SK-N-SH (cell line): Measurements from ENCODE around the gene NLRP1. TPM values are rescaled to one million over a fixed set of nuclear protein-coding genes. Genes with fewer than 3 reads are reported as not detected.

Experiments
- CTCF ChIA-PET: fragments of 300-600, 350-600 bp; formaldehyde crosslinking; extraction: SDS; loops from one replicate; lab custom pipeline; 2021; lab: Yijun Ruan, JAX
- POLR2A ChIA-PET: fragments of 350-600 bp; sonication (Branson Sonifier 250); formaldehyde crosslinking; extraction: SDS; loops from one replicate; lab custom pipeline; 2020; ENCODE audit warnings: antibody characterized with exemption, inconsistent platforms; lab: Yijun Ruan, JAX
- DNase-seq: peaks from one replicate; pipeline ENCODE4 v3.0.0; 2012
- H2AFZ ChIP-seq: fragments of 200-600 bp; sonication (generic); 2 replicates; pipeline ENCODE4 v1.8.1; 2016; ENCODE audit warnings: antibody characterized with exemption, mild to moderate bottlenecking, low read depth
- H3F3A ChIP-seq: fragments of 200-600 bp; sonication (generic); replicated peaks from 2 replicates; pipeline ENCODE3; 2016; ENCODE audit warnings: antibody characterized with exemption, mild to moderate bottlenecking; ENCODE audit not compliant: insufficient read depth
- H3K27ac ChIP-seq, 2 experiments: fragments of 200-500 bp in 1 of 2; fragments of 200-600 bp in 1 of 2; sonication (Bioruptor generic) in 1 of 2; sonication (generic), shearing (Covaris generic) in 1 of 2; 2 replicates each; pipeline versions ENCODE4 v1.5.1 to v1.6.1; 2014 to 2016; ENCODE audit warnings: low read depth in 2 of 2, inconsistent platforms in 1 of 2, low read length in 1 of 2, mild to moderate bottlenecking in 1 of 2, mixed read lengths in 1 of 2
- H3K27me3 ChIP-seq: fragments of 200-600 bp; sonication (generic), shearing (Covaris generic); 2 replicates; pipeline ENCODE4 v1.6.1; 2016; ENCODE audit warnings: mixed run types; ENCODE audit not compliant: insufficient read depth
- H3K36me3 ChIP-seq, 2 experiments: fragments of 200-500 bp in 1 of 2; fragments of 200-600 bp in 1 of 2; sonication (Bioruptor generic) in 1 of 2; sonication (generic) in 1 of 2; replicated peaks in 1 of 2; 2 replicates each; pipeline versions ENCODE3 to v1.5.1; 2014 to 2016; ENCODE audit warnings: low read length in 1 of 2, mild to moderate bottlenecking in 1 of 2; ENCODE audit not compliant: insufficient read depth in 2 of 2, control insufficient read depth in 1 of 2
- H3K4me1 ChIP-seq, 2 experiments: fragments of 200-500 bp in 1 of 2; fragments of 200-600 bp in 1 of 2; sonication (Bioruptor generic) in 1 of 2; sonication (generic), shearing (Covaris generic) in 1 of 2; 2 replicates each; pipeline versions ENCODE4 v1.5.1 to v1.6.1; 2014 to 2016; ENCODE audit warnings: low read depth in 1 of 2, low read length in 1 of 2, mixed run types in 1 of 2; ENCODE audit not compliant: insufficient read depth in 2 of 2, control insufficient read depth in 1 of 2
- H3K4me2 ChIP-seq: fragments of 200-600 bp; sonication (generic), shearing (Covaris generic); 2 replicates; pipeline ENCODE4 v1.6.1; 2017; ENCODE audit warnings: mixed run types
- H3K4me3 ChIP-seq, 2 experiments: fragments of 200-500 bp in 1 of 2; fragments of 200-600 bp in 1 of 2; sonication (Bioruptor generic) in 1 of 2; sonication (generic), shearing (Covaris generic) in 1 of 2; 2 replicates each; pipeline versions ENCODE4 v1.5.1 to v1.8.1; 2014 to 2016; ENCODE audit warnings: low read depth in 2 of 2, inconsistent platforms in 1 of 2, low read length in 1 of 2, mild to moderate bottlenecking in 1 of 2, mixed read lengths in 1 of 2, moderate library complexity in 1 of 2
- H3K79me2 ChIP-seq: fragments of 200-600 bp; sonication (generic); 2 replicates; pipeline ENCODE4 v1.8.1; 2017; ENCODE audit warnings: mild to moderate bottlenecking; ENCODE audit not compliant: insufficient read depth
- H3K9ac ChIP-seq: fragments of 200-600 bp; sonication (generic); 2 replicates; pipeline ENCODE4 v1.6.1; 2017; ENCODE audit warnings: mixed run types
- H3K9me2 ChIP-seq: fragments of 200-600 bp; sonication (generic); 2 replicates; pipeline ENCODE4 v1.6.1; 2017; ENCODE audit warnings: mixed run types
- H3K9me3 ChIP-seq: fragments of 200-600 bp; sonication (generic); 2 replicates; pipeline ENCODE4 v1.6.1; 2017; ENCODE audit warnings: mixed run types, mild to moderate bottlenecking, moderate library complexity
- H4K20me1 ChIP-seq: fragments of 200-600 bp; sonication (generic); 2 replicates; pipeline ENCODE4 v1.6.1; 2017; ENCODE audit warnings: mild to moderate bottlenecking, mixed run types; ENCODE audit not compliant: insufficient read depth
- CHD2 ChIP-seq: fragments of 150-350 bp; IDR thresholded peaks from 2 replicates; pipeline ENCODE4 v1.6.1; 2018; ENCODE audit warnings: low read length; ENCODE audit not compliant: partially characterized antibody
- CTCF ChIP-seq: fragments of 200-600 bp; sonication (generic); IDR thresholded peaks from 2 replicates; pipeline ENCODE4 v1.6.1; 2017; ENCODE audit warnings: antibody characterized with exemption, mild to moderate bottlenecking, moderate library complexity
- FOSL2 ChIP-seq: IDR thresholded peaks from 2 replicates; pipeline ENCODE4 v1.4.0; 2012; ENCODE audit warnings: low read depth, mild to moderate bottlenecking, moderate library complexity, borderline replicate concordance
- FOXM1 ChIP-seq: IDR thresholded peaks from 2 replicates; pipeline ENCODE4 v1.4.0; 2012; ENCODE audit warnings: low read depth, mild to moderate bottlenecking
- GABPA ChIP-seq: IDR thresholded peaks from 2 replicates; pipeline ENCODE4 v1.4.0; 2012; ENCODE audit warnings: low read depth, mild to moderate bottlenecking
- GATA2 ChIP-seq: sonication (generic); formaldehyde crosslinking; IDR thresholded peaks from 2 replicates; pipeline ENCODE4 v1.5.0; 2020; ENCODE audit warnings: mild to moderate bottlenecking, missing genetic modification reagents
- MAX ChIP-seq: IDR thresholded peaks from 2 replicates; pipeline ENCODE4 v1.4.0; 2012; ENCODE audit warnings: low read depth
- NFIC ChIP-seq: IDR thresholded peaks from 2 replicates; pipeline ENCODE4 v1.4.0; 2012; ENCODE audit warnings: borderline replicate concordance
- NRF1 ChIP-seq: IDR thresholded peaks from 2 replicates; pipeline ENCODE4 v1.6.1; 2012; ENCODE audit warnings: low read depth, mild to moderate bottlenecking, low read length
- POLR2AphosphoS5 ChIP-seq: IDR thresholded peaks from 2 replicates; pipeline ENCODE4 v1.6.1; 2012; ENCODE audit warnings: low read depth, low read length
- RAD21 ChIP-seq: IDR thresholded peaks from 2 replicates; pipeline ENCODE4 v1.6.1; 2012; ENCODE audit warnings: mild to moderate bottlenecking, low read length
- RCOR1 ChIP-seq: fragments of 150-350 bp; IDR thresholded peaks from 2 replicates; pipeline ENCODE4 v1.6.1; 2017; ENCODE audit warnings: antibody characterized with exemption, low read length
- REST ChIP-seq: IDR thresholded peaks from 2 replicates; pipeline ENCODE4 v1.6.1; 2012; ENCODE audit warnings: mild to moderate bottlenecking, low read depth, low read length, moderate library complexity
- RFX5 ChIP-seq: IDR thresholded peaks from 2 replicates; pipeline ENCODE4 v1.6.1; 2012; ENCODE audit warnings: mild to moderate bottlenecking, improper control_type of control experiment, low read length
- RXRA ChIP-seq: IDR thresholded peaks from 2 replicates; pipeline ENCODE4 v1.4.0; 2012; ENCODE audit warnings: low read depth, mild to moderate bottlenecking, borderline replicate concordance
- SIN3A ChIP-seq: IDR thresholded peaks from 2 replicates; pipeline ENCODE4 v1.6.1; 2012; ENCODE audit warnings: low read depth, mild to moderate bottlenecking, low read length, moderate library complexity, borderline replicate concordance
- SMC3 ChIP-seq: IDR thresholded peaks from 2 replicates; pipeline ENCODE4 v1.6.1; 2012; ENCODE audit warnings: low read depth, low read length, improper control_type of control experiment
- TCF12 ChIP-seq: IDR thresholded peaks from 2 replicates; pipeline ENCODE4 v1.4.0; 2012
- TEAD4 ChIP-seq: IDR thresholded peaks from 2 replicates; pipeline ENCODE4 v1.4.0; 2012; ENCODE audit warnings: mild to moderate bottlenecking, borderline replicate concordance; ENCODE audit not compliant: insufficient read depth
- YY1 ChIP-seq: IDR thresholded peaks from 2 replicates; pipeline ENCODE4 v1.4.0; 2012; ENCODE audit warnings: low read depth, mild to moderate bottlenecking
- WGBS: methylation state at CpG from one replicate; pipeline ENCODE4 v1.1.6; 2017; ENCODE audit warnings: low lambda C conversion rate; 5-methylcytosine and 5-hydroxymethylcytosine counted together
- polyA plus RNA-seq, 3 experiments: library from polyadenylated mRNA; depleted of rRNA; stranded (reverse); fragments of >200 nt; gene quantifications; 2 replicates each; pipeline ENCODE4 v1.2.3, GENCODE V29; 2012

NLRP1 gene
- polyA plus RNA-seq, 1 of the 3 experiments (the other 2 are of a cell fraction), result 51.4 TPM

GRCh38 chr17:5595831-5596230 is 11.5 kb upstream of the NLRP1 start:
- Histone ChIP-seq H3K27me3 (peaks cover 23% of the 10 kb centered on the region; the same call in 1 of the 2 replicates), H3K4me3 (no peak overlapping the region), H3K36me3 (no peaks in the 10 kb centered on the region), H3K79me2 (no peaks in the 10 kb centered on the region), H3K27ac (no peak overlapping the region), H3K9me3 (no peaks in the 10 kb centered on the region), H3K9me2 (no peaks in the 10 kb centered on the region), H3K4me1 (no peaks in the 10 kb centered on the region), H3K9ac (no peak overlapping the region), H3K4me2 (no peak overlapping the region)
- no peak for DNase-seq
- POLR2A ChIA-PET, result no interaction called here
- CTCF ChIA-PET, result interaction anchor here (1.0 to 3.1 kb wide), 6 partner anchors 8 to 841 kb away, joined by 4 to 14 read pairs (median 4); no protein-coding TSS in a partner anchor
- TF ChIP-seq SMC3 (no peak), RCOR1 (no peak), YY1 (no peak), RXRA (no peak), CHD2 (no peak), POLR2AphosphoS5 (no peak), GABPA (no peak), REST (no peak), GATA2 (CRISPR knock-in tag) (no peak), RFX5 (no peak), NRF1 (no peak), FOSL2 (no peak)
- TF ChIP-seq, all 33 proteins: peak for 0
- Histone ChIP-seq H3F3A (no peaks in the 10 kb centered on the region), H2AFZ (no peak overlapping the region), H4K20me1 (no peaks in the 10 kb centered on the region)
- WGBS, result 4% methylated on average over 7 of the region's 7 CpGs

- H3K9ac ChIP-seq, result no peak overlapping the region
- CTCF ChIA-PET, result interaction anchor here (0.6 to 3.6 kb wide), 14 partner anchors 10 to 1597 kb away, joined by 3 to 20 read pairs (median 4); partner anchors contain the start of gene AIPL1
- no peaks in the 10 kb centered on the region for H3K9me3 ChIP-seq
- no peaks in the 10 kb centered on the region for H3K4me1 ChIP-seq
- no peaks in the 10 kb centered on the region for H3K79me2 ChIP-seq
- POLR2A ChIA-PET, result no interaction called here
- peak overlapping the region in 1 of 2 experiments; percentile 14; a peak in 1 of 4 replicates for H3K4me3 ChIP-seq
- no peaks in the 10 kb centered on the region for H3F3A ChIP-seq
- H2AFZ ChIP-seq, result no peak overlapping the region
- H3K27me3 ChIP-seq, result no peaks in the 10 kb centered on the region; the same call in 1 of the 2 replicates
- H3K36me3 ChIP-seq, result no peaks in the 10 kb centered on the region
- no peaks in the 10 kb centered on the region for H4K20me1 ChIP-seq
- no peak overlapping the region for H3K27ac ChIP-seq
- no peak overlapping the region for H3K4me2 ChIP-seq
- WGBS, result 1% methylated on average over 7 of the region's 7 CpGs
- peak; percentile 24 for DNase-seq
- no peaks in the 10 kb centered on the region for H3K9me2 ChIP-seq
- TF ChIP-seq MAX, result no peak
- no peak for TF ChIP-seq GABPA
- no peak for TF ChIP-seq TCF12
- no peak for TF ChIP-seq CHD2
- peak; percentile 58 for TF ChIP-seq RAD21
- peak; percentile 70 for TF ChIP-seq CTCF
- no peak for TF ChIP-seq REST
- no peak for TF ChIP-seq SIN3A
- no peak for TF ChIP-seq FOXM1
- no peak for TF ChIP-seq NFIC
- no peak for TF ChIP-seq RFX5
- TF ChIP-seq TEAD4, result no peak
These were observed 8.1 kb upstream of the NLRP1 start for GRCh38 chr17:5592382-5592781.
